Gastroesophageal sphincter (tissue), 4 donors: ENCODE results near the gene CFAP97. TPM values are rescaled to one million over a fixed set of nuclear protein-coding genes. Genes with fewer than 3 reads are reported as not detected.

Experiments used
- ATAC-seq: fragments of 150-250 bp; one replicate; pipeline ENCODE4 v1.9.1; 2016; ENCODE audit warnings: mild to moderate bottlenecking, moderate library complexity
- H3K27ac ChIP-seq, 4 donors: fragments of 200-600 bp; sonication (generic) in 3 of 4; 1 replicate in 3 of 4; 2 replicates in 1 of 4; pipeline ENCODE4 v1.5.1; 2016 to 2019
- H3K27me3 ChIP-seq: fragments of 200-600 bp; sonication (generic); one replicate; pipeline ENCODE4 v1.5.1; 2019
- H3K36me3 ChIP-seq, 2 donors: fragments of 200-600 bp; sonication (generic); one replicate each; pipeline ENCODE4 v1.5.1; 2019; ENCODE audit warnings: control low read depth in 1 of 2
- H3K4me1 ChIP-seq, 3 donors: fragments of 200-600 bp; sonication (generic); 1 replicate in 2 of 3; 2 replicates in 1 of 3; pipeline ENCODE4 v1.5.1; 2016 to 2019; ENCODE audit warnings: control low read depth in 2 of 3
- H3K4me3 ChIP-seq, 2 donors: fragments of 200-600 bp; sonication (generic); one replicate each; pipeline ENCODE4 v1.5.1; 2019; ENCODE audit warnings: mild to moderate bottlenecking in 1 of 2, moderate library complexity in 1 of 2
- H3K9me3 ChIP-seq, 3 donors: fragments of 200-600 bp; sonication (generic); one replicate each; pipeline ENCODE4 v1.5.1; 2017 to 2019; ENCODE audit warnings: control low read depth in 2 of 3
- CTCF ChIP-seq, 4 experiments: fragments of 200-600 bp in 2 of 4; fragments of 450-650 bp in 2 of 4; sonication (generic) in 1 of 4; IDR thresholded peaks; one replicate each; pipeline ENCODE4 v1.5.1; 2017 to 2019; ENCODE audit warnings: antibody characterized with exemption in 4 of 4, mild to moderate bottlenecking in 2 of 4, moderate library complexity in 2 of 4
- EP300 ChIP-seq: sonication (generic); formaldehyde crosslinking; IDR thresholded peaks from one replicate; pipeline ENCODE4 v1.6.1; 2017; ENCODE audit warnings: antibody characterized with exemption, mild to moderate bottlenecking
- POLR2A ChIP-seq, 2 donors: fragments of 450-650 bp; IDR thresholded peaks; one replicate each; pipeline ENCODE4 v1.6.1; 2017; ENCODE audit warnings: antibody characterized with exemption in 2 of 2, mild to moderate bottlenecking in 2 of 2, moderate library complexity in 1 of 2
- POLR2AphosphoS5 ChIP-seq: sonication (generic); formaldehyde crosslinking; IDR thresholded peaks from one replicate; pipeline ENCODE4 v1.6.1; 2017; ENCODE audit warnings: antibody characterized with exemption
- WGBS, 2 donors: methylation state at CpG; one replicate each; pipeline ENCODE4 v1.1.5; 2018; ENCODE audit warnings: low coverage in 1 of 2; 5-methylcytosine and 5-hydroxymethylcytosine counted together
- total RNA-seq, 4 donors: library from RNA; depleted of rRNA; stranded (reverse); fragments of >200 nt; gene quantifications; one replicate each; pipeline ENCODE4 v1.1.0, GENCODE V29; 2016

CFAP97 gene
- total RNA-seq, 4 donors from 2014 or later: 36.5 to 47.9 (median 42.8) TPM

- Histone ChIP-seq H3K4me3 (no peak overlapping the region), H3K27ac (peak overlapping the region in 2 of 4 donors; percentile 51 to 59), H3K9me3 (no peaks in the 10 kb centered on the region), H3K27me3 (no peaks in the 10 kb centered on the region), H3K36me3 (no peaks in the 10 kb centered on the region), H3K4me1 (peaks cover 0 to 47% (median 0%) of the 10 kb centered on the region in 3 donors)
- ATAC-seq: peak; percentile 68
- no peak for TF ChIP-seq POLR2AphosphoS5
- TF ChIP-seq EP300: no peak
- TF ChIP-seq CTCF (IDR thresholded peaks at IDR 0.05): no peak
- no peak for TF ChIP-seq POLR2A (IDR thresholded peaks at IDR 0.05)
- WGBS, 2 donors: 11 to 22% methylated on average over 3 of the region's 3 CpGs
Measured at GRCh38 chr4:185219551-185220344, 15.9 kb upstream of the CFAP97 start.

- Histone ChIP-seq H3K36me3 (no peaks in the 10 kb centered on the region), H3K4me3 (no peak overlapping the region), H3K27me3 (no peaks in the 10 kb centered on the region), H3K4me1 (peaks cover 0 to 47% (median 0%) of the 10 kb centered on the region in 3 donors), H3K27ac (peak overlapping the region in 1 of 4 donors; percentile 25), H3K9me3 (no peaks in the 10 kb centered on the region)
- 100% methylated on average over 2 of the region's 2 CpGs; no CpG with 5 or more reads in 1 of the 2 donors for WGBS, 2 donors
- TF ChIP-seq EP300 (no peak), POLR2AphosphoS5 (no peak), CTCF (IDR thresholded peaks at IDR 0.05) (no peak), POLR2A (IDR thresholded peaks at IDR 0.05) (no peak)
- ATAC-seq: no peak
Measured at GRCh38 chr4:185218312-185218711, 14.5 kb upstream of the CFAP97 start.

- H3K4me1 ChIP-seq: peaks cover 0 to 47% (median 0%) of the 10 kb centered on the region in 3 donors
- no peak for ATAC-seq
- WGBS, 2 donors: 74 to 79% methylated on average over 5 to 6 of the region's 6 CpGs
- H3K36me3 ChIP-seq: no peaks in the 10 kb centered on the region
- TF ChIP-seq POLR2AphosphoS5: no peak
- TF ChIP-seq POLR2A (IDR thresholded peaks at IDR 0.05): no peak
- no peak for TF ChIP-seq CTCF (IDR thresholded peaks at IDR 0.05)
- no peak for TF ChIP-seq EP300
- H3K4me3 ChIP-seq: no peak overlapping the region
- no peaks in the 10 kb centered on the region for H3K27me3 ChIP-seq
- H3K27ac ChIP-seq: no peak overlapping the region
- H3K9me3 ChIP-seq: no peaks in the 10 kb centered on the region
Measured at GRCh38 chr4:185217408-185217975, 13.7 kb upstream of the CFAP97 start.

- no peaks in the 10 kb centered on the region for H3K27me3 ChIP-seq
- H3K27ac ChIP-seq: peak overlapping the region in 1 of 4 donors; percentile 40
- no peaks in the 10 kb centered on the region for H3K36me3 ChIP-seq
- ATAC-seq: no peak
- peaks cover 0 to 60% (median 3%) of the 10 kb centered on the region in 3 donors for H3K4me1 ChIP-seq
- no peaks in the 10 kb centered on the region for H3K9me3 ChIP-seq
- TF ChIP-seq EP300: no peak
- no peak for TF ChIP-seq CTCF (IDR thresholded peaks at IDR 0.05)
- TF ChIP-seq POLR2AphosphoS5: no peak
- no peak for TF ChIP-seq POLR2A (IDR thresholded peaks at IDR 0.05)
- H3K4me3 ChIP-seq: no peak overlapping the region
- WGBS, 2 donors: 7 to 39% methylated on average over 2 of the region's 2 CpGs
Measured at GRCh38 chr4:185215261-185215660, 11.5 kb upstream of the CFAP97 start.

GRCh38 chr4:185213877-185214276 is 10.1 kb upstream of the CFAP97 start:
- peaks cover 0 to 51% (median 3%) of the 10 kb centered on the region in 3 donors for H3K4me1 ChIP-seq
- 89 to 96% methylated on average over 3 to 4 of the region's 4 CpGs for WGBS, 2 donors

More at GRCh38 chr4:185213877-185214276, 10.1 kb upstream of the CFAP97 start:
- Histone ChIP-seq H3K4me3 (no peak overlapping the region), H3K27me3 (no peaks in the 10 kb centered on the region), H3K27ac (no peak overlapping the region), H3K36me3 (no peaks in the 10 kb centered on the region), H3K9me3 (no peaks in the 10 kb centered on the region)
- TF ChIP-seq EP300: no peak
- TF ChIP-seq POLR2AphosphoS5: no peak
- TF ChIP-seq CTCF (IDR thresholded peaks at IDR 0.05): no peak
- ATAC-seq: no peak
